GM12865 (cell line): ENCODE results near the gene CHML.

Experiments
- DNase-seq: peaks from one replicate; pipeline ENCODE4 v3.0.0; 2010; ENCODE audit warnings: low read depth
- H3K4me3 ChIP-seq: 2 replicates; pipeline ENCODE4 v1.5.1; 2011; ENCODE audit warnings: mild to moderate bottlenecking, low read depth, low read length, control low read depth
- TF ChIP-seq, protein P1 (sequence below): IDR thresholded peaks from 2 replicates; pipeline ENCODE4 v1.5.1; 2011; ENCODE audit warnings: low read length, control low read depth, low read depth, inconsistent platforms; ENCODE audit not compliant: insufficient read depth; ENCODE audit errors: missing control alignments

Gene CHML

DNA sequence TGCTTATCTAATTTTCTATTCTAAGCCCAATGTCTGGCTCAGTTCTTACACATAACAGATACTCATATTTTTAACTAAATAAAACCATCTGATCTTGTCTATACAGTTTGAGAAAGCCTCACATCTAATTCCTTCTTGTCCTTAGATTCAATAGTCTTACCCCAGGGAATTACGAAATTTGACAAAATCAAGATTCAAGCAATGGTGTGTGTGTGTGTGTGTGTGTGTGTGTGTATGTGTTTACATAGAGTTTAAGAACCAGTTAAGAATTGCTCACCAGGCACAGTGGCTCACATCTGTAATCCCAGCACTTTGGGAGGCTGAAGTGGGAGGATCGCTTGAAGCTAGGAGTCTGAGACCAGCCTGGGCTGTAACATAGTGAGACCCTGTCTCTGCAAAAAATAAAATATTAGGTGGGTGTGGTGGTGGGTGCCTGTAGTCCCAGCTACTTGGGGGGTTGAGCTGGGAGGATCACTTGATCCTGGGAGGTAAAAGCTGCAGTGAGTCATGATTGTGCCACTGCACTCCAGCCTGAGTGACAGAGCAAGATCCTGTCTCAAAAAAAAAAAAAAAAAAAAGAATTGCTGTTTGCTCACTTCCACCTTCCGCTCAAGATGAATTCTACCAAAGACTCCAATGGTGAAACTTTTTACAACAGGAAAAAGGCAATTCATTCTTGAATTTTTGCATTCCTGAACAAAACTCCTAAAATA is 18.1 kb upstream of the CHML start:
- DNase-seq = no peak
- TF ChIP-seq, protein P1, sequence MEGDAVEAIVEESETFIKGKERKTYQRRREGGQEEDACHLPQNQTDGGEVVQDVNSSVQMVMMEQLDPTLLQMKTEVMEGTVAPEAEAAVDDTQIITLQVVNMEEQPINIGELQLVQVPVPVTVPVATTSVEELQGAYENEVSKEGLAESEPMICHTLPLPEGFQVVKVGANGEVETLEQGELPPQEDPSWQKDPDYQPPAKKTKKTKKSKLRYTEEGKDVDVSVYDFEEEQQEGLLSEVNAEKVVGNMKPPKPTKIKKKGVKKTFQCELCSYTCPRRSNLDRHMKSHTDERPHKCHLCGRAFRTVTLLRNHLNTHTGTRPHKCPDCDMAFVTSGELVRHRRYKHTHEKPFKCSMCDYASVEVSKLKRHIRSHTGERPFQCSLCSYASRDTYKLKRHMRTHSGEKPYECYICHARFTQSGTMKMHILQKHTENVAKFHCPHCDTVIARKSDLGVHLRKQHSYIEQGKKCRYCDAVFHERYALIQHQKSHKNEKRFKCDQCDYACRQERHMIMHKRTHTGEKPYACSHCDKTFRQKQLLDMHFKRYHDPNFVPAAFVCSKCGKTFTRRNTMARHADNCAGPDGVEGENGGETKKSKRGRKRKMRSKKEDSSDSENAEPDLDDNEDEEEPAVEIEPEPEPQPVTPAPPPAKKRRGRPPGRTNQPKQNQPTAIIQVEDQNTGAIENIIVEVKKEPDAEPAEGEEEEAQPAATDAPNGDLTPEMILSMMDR = no peak

DNA sequence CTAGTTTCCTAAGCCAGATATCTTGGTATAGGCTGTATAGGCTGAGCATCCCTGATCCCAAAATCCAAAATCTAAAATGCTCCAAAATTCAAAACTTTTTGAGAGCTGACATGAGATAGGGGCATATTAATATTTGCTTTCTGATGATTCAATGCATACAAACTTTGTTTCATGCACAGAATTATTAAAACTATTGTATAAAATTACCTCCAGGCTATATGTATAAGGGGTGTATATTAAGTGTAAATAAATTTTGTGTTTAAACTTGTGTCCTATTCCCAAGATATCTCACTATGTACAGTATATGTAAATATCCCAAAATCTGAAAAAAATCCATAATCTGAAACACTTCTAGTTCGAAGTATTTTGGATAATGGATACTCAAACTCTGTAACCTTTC is 14.5 kb upstream of the CHML start:
- DNase-seq = no peak
- no peak overlapping the region for H3K4me3 ChIP-seq
- TF ChIP-seq, protein P1 = no peak

More for the DNA sequence above, 18.1 kb upstream of the CHML start:
- H3K4me3 ChIP-seq = no peak overlapping the region

DNA sequence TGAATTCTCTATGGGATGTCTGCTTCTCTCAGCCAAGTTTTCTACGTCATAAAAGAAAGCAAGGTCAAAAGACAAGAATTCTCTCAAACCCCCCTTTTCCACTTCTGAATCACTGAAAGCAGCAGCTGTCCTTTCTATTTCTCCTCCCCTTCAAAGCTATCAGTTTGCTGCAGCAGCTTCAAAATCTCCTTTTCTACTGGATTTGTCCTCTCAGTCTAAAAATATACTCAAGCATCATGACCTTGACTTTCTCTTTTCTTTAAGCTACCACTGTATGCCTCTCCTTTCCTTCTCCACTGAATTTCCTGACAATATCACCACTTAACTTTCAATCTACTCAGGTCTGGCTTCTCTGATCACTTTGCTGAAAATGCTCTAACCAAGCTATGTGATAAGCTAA is 13.8 kb upstream of the CHML start:
- DNase-seq = no peak
- H3K4me3 ChIP-seq = no peak overlapping the region
- TF ChIP-seq, protein P1 = no peak

DNA sequence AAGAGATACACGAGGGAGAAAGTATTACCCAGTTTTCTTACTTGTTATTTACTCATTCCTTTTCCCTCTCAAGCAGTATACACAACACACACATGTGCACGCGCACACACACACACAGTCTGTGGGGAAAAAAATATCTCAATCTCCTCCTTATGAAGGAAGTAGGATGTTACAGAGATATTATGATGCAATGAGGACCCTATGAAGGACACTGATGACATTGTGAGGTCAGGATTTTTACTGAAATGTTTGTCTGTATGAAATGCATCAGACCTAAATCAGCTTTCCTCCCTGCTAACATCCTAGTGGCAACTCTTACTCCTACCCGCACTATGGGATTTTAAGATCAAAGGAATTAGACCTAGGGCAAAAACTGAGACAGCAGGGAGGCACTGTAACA is 11.8 kb upstream of the CHML start, which contains the start of gene WDR64:
Gene WDR64, plus strand, starts transcription at position 270 of the 400 bp plus-strand sequence. CDS start 204 bp downstream, outside the sequence.
- TF ChIP-seq, protein P1 = no peak
- no peak within 1 kb of the TSS for H3K4me3 ChIP-seq
- no peak for DNase-seq

DNA sequence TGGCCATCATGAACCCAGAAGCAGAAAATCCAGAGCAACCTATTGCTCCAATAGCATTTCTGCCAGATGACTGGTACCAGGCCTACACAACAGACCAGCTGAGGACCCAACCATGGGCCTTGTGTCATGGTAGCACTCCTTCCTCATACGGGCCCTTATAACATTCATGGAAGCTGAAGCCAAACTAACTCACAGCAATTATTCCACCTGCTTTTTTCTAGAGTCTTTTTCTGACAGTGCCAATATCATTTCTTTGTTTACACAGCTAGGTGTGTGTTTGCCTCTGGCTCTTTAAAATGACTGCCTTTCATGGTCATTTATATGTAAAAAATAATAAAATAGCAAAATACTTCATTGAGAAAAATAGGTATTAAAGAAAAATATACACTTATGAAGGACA is 8.0 kb upstream of the CHML start:
- no peak for DNase-seq
- TF ChIP-seq, protein P1 = no peak

DNA sequence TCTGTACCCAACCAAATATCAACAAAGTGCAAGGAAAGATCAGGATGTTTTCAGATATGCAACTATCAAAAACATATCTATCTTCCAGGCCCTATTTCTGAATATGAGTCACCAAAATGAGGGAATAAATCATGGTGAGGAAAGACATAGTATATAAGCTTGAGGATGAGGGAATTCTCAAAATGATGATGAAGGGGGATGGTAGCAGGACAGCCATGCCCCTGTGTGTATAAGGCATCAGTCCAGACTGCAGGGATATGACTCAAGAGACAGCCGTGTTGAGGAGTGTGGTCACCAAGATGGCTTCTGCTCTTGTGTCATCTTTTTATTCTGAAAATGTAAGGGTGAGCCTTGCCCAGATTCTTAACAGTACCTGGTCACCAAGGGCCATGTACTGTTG is 7.5 kb upstream of the CHML start:
- DNase-seq = no peak
- TF ChIP-seq, protein P1 = no peak
- no peak overlapping the region for H3K4me3 ChIP-seq

More for the DNA sequence above, 8.0 kb upstream of the CHML start:
- H3K4me3 ChIP-seq = no peak overlapping the region

DNA sequence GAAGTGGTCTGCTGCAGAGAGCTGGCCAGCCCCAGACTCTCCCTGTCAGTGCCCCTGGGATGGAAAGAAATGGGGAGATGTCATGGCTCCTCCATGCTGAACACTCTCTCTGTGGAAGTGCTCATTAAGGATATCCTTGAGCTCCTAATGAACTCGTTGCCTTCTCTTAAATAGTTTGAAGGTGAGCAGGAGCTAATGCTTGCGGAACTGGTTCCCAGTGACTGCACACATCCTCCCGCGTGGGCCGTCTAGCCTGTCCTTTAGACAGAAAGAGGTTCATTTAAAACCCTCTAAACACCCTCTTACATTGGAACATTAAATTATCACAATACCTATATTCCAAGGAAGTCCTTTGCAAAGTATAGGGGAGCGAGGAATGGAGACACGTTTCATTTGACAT is 6.0 kb upstream of the CHML start:
- DNase-seq = no peak
- no peak overlapping the region for H3K4me3 ChIP-seq
- TF ChIP-seq, protein P1 = no peak
